H1 (cell line): ENCODE results near the gene KIF25. TPM values are rescaled to one million over a fixed set of nuclear protein-coding genes. Genes with fewer than 3 reads are reported as not detected.

ENCODE experiments used
- CEBPB ChIP-seq: IDR thresholded peaks from 2 replicates; pipeline ENCODE4 v1.6.1; 2012; ENCODE audit warnings: low read depth, low read length
- CHD1 ChIP-seq: IDR thresholded peaks from 2 replicates; pipeline ENCODE4 v1.6.1; 2012; ENCODE audit warnings: low read depth, low read length, improper control_type of control experiment
- MAX ChIP-seq: IDR thresholded peaks from 2 replicates; pipeline ENCODE4 v1.6.1; 2012; ENCODE audit warnings: inconsistent platforms
- SP2 ChIP-seq: IDR thresholded peaks from 2 replicates; pipeline ENCODE4 v1.6.1; 2012; ENCODE audit warnings: mild to moderate bottlenecking, low read length, inconsistent platforms
- polyA plus RNA-seq, 7 experiments: library from polyadenylated mRNA; depleted of rRNA in 3 of 7; stranded (reverse) in 5 of 7; unstranded in 2 of 7; fragments of >200 nt in 5 of 7; fragments of 200-250 nt in 2 of 7; gene quantifications; 1 replicate in 5 of 7; 2 replicates in 1 of 7; 4 replicates in 1 of 7; pipeline versions ENCODE4 v1.2.1 to v1.2.3, GENCODE V29; 2011 to 2013; ENCODE audit warnings: missing spikeins in 2 of 7, mixed read lengths in 2 of 7
- total RNA-seq: library from RNA; stranded (reverse); fragmentation: NEBNext Ultra II Directional; extraction: Animal tissue kit (Norgen Biotek cat#: 25700); gene quantifications from 2 replicates; pipeline ENCODE4 v1.2.1, GENCODE V29; 2021

KIF25 gene
- total and polyA plus RNA-seq, 2 of the 8 experiments (the other 6 are each of a cell fraction or from before 2014, with no cell fraction given): 1.5 to 2.0 TPM

- TF ChIP-seq MAX (no peak), CEBPB (no peak), CHD1 (no peak), SP2 (no peak)
These were observed 84.5 kb downstream of the KIF25 start (continued) for GRCh38 chr6:168081858-168082546.
